K562 (cell line): ENCODE results near the gene SPDYA. TPM values are rescaled to one million over a fixed set of nuclear protein-coding genes. Genes with fewer than 3 reads are reported as not detected.

ENCODE experiments used
- ATAC-seq: fragments of 200-7000 bp; cut with Tn5 transposase; 3 replicates; pipeline ENCODE4 v1.9.1; 2020; ENCODE audit warnings: moderate library complexity
- BruUV-seq: library from RNA; stranded (reverse); fragments of 400-500 nt; replicated peaks from 2 replicates; lab custom pipeline; 2021; lab: Mats Ljungman, UMichigan
- CTCF ChIA-PET: fragments of 300-600 bp; formaldehyde crosslinking; extraction: SDS; loops from one replicate; lab custom pipeline; 2021; ENCODE audit warnings: low intra/inter-chr PET ratio; lab: Yijun Ruan, JAX
- POLR2A ChIA-PET: fragments of 300-600, 350-650 bp; sonication (Branson Sonifier 250); formaldehyde crosslinking; extraction: SDS; loops from one replicate; lab custom pipeline; 2021; ENCODE audit warnings: antibody characterized with exemption, inconsistent platforms; lab: Yijun Ruan, JAX
- DNase-seq, 4 experiments: peaks; one replicate each; pipeline versions ENCODE4 v3.0.0 to v3.0.0-alpha.2; 2011 to 2018; ENCODE audit warnings: low spot score in 3 of 4, mixed read lengths in 3 of 4; ENCODE audit errors: extremely low read depth in 1 of 4
- FAIRE-seq: peaks from 2 replicates; lab custom pipeline; 2011; peaks lifted over from hg19 to GRCh38; lab: Jason Lieb, UNC
- H2AFZ ChIP-seq: 2 replicates; pipeline ENCODE4 v1.6.0; 2011; ENCODE audit warnings: low read depth, low read length, control low read depth, inconsistent platforms
- H3K27ac ChIP-seq: fragments of 200-600 bp; 3 replicates; pipeline ENCODE4 v1.8.0; 2011; ENCODE audit warnings: low read depth, mild to moderate bottlenecking, control low read depth, inconsistent platforms, low read length, moderate library complexity, mixed read lengths; ENCODE audit errors: extremely low read depth
- H3K27me3 ChIP-seq, 2 experiments: fragments of 300-600 bp in 1 of 2; 2 replicates in 1 of 2; 3 replicates in 1 of 2; pipeline versions ENCODE4 v1.6.0 to v1.8.0; 2011; ENCODE audit warnings: inconsistent platforms in 2 of 2, low read length in 2 of 2, mild to moderate bottlenecking in 1 of 2, mixed read lengths in 1 of 2, moderate library complexity in 1 of 2; ENCODE audit not compliant: control insufficient read depth in 2 of 2, insufficient read depth in 2 of 2
- H3K36me3 ChIP-seq: fragments of 300-600 bp; 3 replicates; pipeline ENCODE4 v1.8.0; 2011; ENCODE audit warnings: mild to moderate bottlenecking, low read length, inconsistent platforms; ENCODE audit not compliant: control insufficient read depth, insufficient read depth
- H3K4me1 ChIP-seq, 2 experiments: fragments of 200-600 bp in 1 of 2; replicated peaks in 1 of 2; 2 replicates in 1 of 2; 3 replicates in 1 of 2; pipeline versions ENCODE4 v1.5.1 to v1.8.0; 2011; ENCODE audit warnings: inconsistent platforms in 2 of 2, low read length in 2 of 2, mild to moderate bottlenecking in 1 of 2, mixed read lengths in 1 of 2, moderate library complexity in 1 of 2; ENCODE audit not compliant: control insufficient read depth in 2 of 2, insufficient read depth in 2 of 2
- H3K4me2 ChIP-seq: 2 replicates; pipeline ENCODE4 v1.6.1; 2011; ENCODE audit warnings: low read length, control low read depth, inconsistent platforms, mixed read lengths; ENCODE audit not compliant: insufficient read depth
- H3K4me3 ChIP-seq: fragments of 200-600 bp; sonication (generic), shearing (Covaris generic); 2 replicates; pipeline ENCODE4 v1.5.1; 2016; ENCODE audit warnings: control low read depth, inconsistent platforms
- H3K79me2 ChIP-seq: fragments of 200-600 bp; 3 replicates; pipeline ENCODE4 v1.8.0; 2011; ENCODE audit warnings: low read length, inconsistent platforms; ENCODE audit not compliant: control insufficient read depth, insufficient read depth
- H3K9ac ChIP-seq, 2 experiments: 2 replicates each; pipeline versions ENCODE4 v1.6.0 to v1.6.1; 2011; ENCODE audit warnings: low read depth in 2 of 2, low read length in 2 of 2, control low read depth in 1 of 2, inconsistent platforms in 1 of 2, mild to moderate bottlenecking in 1 of 2, mixed read lengths in 1 of 2; ENCODE audit not compliant: insufficient read depth in 1 of 2
- H3K9me1 ChIP-seq: one replicate; pipeline ENCODE4 v1.6.0; 2011; ENCODE audit warnings: inconsistent platforms, mild to moderate bottlenecking, low read length, moderate library complexity; ENCODE audit not compliant: control insufficient read depth, insufficient read depth
- H3K9me3 ChIP-seq: replicated peaks from 2 replicates; pipeline ENCODE4 v1.5.1; 2011; ENCODE audit warnings: low read depth, low read length, inconsistent platforms; ENCODE audit not compliant: control insufficient read depth, insufficient read depth
- H4K20me1 ChIP-seq: replicated peaks from 2 replicates; pipeline ENCODE4 v1.6.1; 2011; ENCODE audit warnings: low read length, inconsistent platforms, mixed read lengths; ENCODE audit not compliant: control insufficient read depth, insufficient read depth
- ARHGAP35 ChIP-seq: fragments of 450-650 bp; IDR thresholded peaks from 2 replicates; pipeline ENCODE4 v1.6.1; 2018; ENCODE audit not compliant: partially characterized antibody
- CHD1 ChIP-seq: fragments of 200-600 bp; sonication (generic); IDR thresholded peaks from one replicate; pipeline ENCODE4 v1.6.1; 2012; ENCODE audit warnings: mild to moderate bottlenecking, moderate library complexity, low read length, inconsistent platforms
- ESRRA ChIP-seq: fragments of 450-650 bp; IDR thresholded peaks from 2 replicates; pipeline ENCODE4 v1.6.1; 2014; ENCODE audit warnings: low read depth, mild to moderate bottlenecking, moderate library complexity, borderline replicate concordance
- EZH2 ChIP-seq: IDR thresholded peaks from 2 replicates; pipeline ENCODE4 v1.6.1; 2012; ENCODE audit warnings: low read depth, mild to moderate bottlenecking, inconsistent platforms, low read length, borderline replicate concordance
- GTF2E2 ChIP-seq: fragments of 200-800 bp; sonication (Bioruptor generic); IDR thresholded peaks from 2 replicates; pipeline ENCODE4 v1.6.1; 2016; ENCODE audit warnings: missing genetic modification characterization, missing compliant biosample characterization
- HDAC6 ChIP-seq: IDR thresholded peaks from 2 replicates; pipeline ENCODE4 v1.6.1; 2012; ENCODE audit warnings: low read depth, mild to moderate bottlenecking, control low read depth, inconsistent platforms, low read length, moderate library complexity
- IFI16 ChIP-seq: fragments of 250-450 bp; sonication (Bioruptor Pico); IDR thresholded peaks from 2 replicates; pipeline ENCODE4 v2.1.2; 2022; ENCODE audit warnings: mild to moderate bottlenecking, inconsistent platforms
- MXD1 ChIP-seq: fragments of 250-450 bp; sonication (Bioruptor Pico); IDR thresholded peaks from 2 replicates; pipeline ENCODE4 v1.8.0; 2021; ENCODE audit warnings: borderline replicate concordance, mild to moderate bottlenecking, moderate library complexity; ENCODE audit not compliant: poor library complexity, severe bottlenecking
- MXI1 ChIP-seq: IDR thresholded peaks from 2 replicates; pipeline ENCODE4 v1.6.1; 2011; ENCODE audit warnings: low read depth, mild to moderate bottlenecking, improper control_type of control experiment, low read length
- POLR3G ChIP-seq: IDR thresholded peaks from 2 replicates; pipeline ENCODE4 v1.6.1; 2011; ENCODE audit not compliant: insufficient read length, insufficient replicate concordance; ENCODE audit errors: extremely low read depth
- STAG1 ChIP-seq: sonication (generic); formaldehyde crosslinking; IDR thresholded peaks from 2 replicates; pipeline ENCODE4 v1.5.0; 2020; ENCODE audit warnings: missing genetic modification reagents, borderline replicate concordance
- ZNF121 ChIP-seq: sonication (generic); formaldehyde crosslinking; conservative IDR thresholded peaks from 2 replicates; pipeline ENCODE4 v1.8.0; 2022; ENCODE audit warnings: missing genetic modification reagents
- ZNF445 ChIP-seq: fragments of 250-450 bp; sonication (Bioruptor Pico); IDR thresholded peaks from 2 replicates; pipeline ENCODE4 v1.4.0; 2020; ENCODE audit warnings: low read depth, mild to moderate bottlenecking, moderate library complexity
- WGBS: fragments of 100-300 bp; shearing (Covaris generic); methylation state at CpG from one replicate; pipeline ENCODE4 v1.1.6; 2016; ENCODE audit warnings: low coverage, mixed read lengths; ENCODE audit not compliant: insufficient coverage; ENCODE audit errors: missing lambda C conversion rate; 5-methylcytosine and 5-hydroxymethylcytosine counted together
- in situ Hi-C: fragments of 300-500 bp; cut with MboI; formaldehyde crosslinking; loops from 4 replicates; pipeline ENCODE4 v1.15.0; 2018; ENCODE audit warnings: inconsistent platforms, mixed read lengths
- intact Hi-C: fragments of 100-400 bp; cut with micrococcal nuclease; formaldehyde crosslinking; loops from 2 replicates; pipeline ENCODE4 v1.14.2; 2022
- polyA plus RNA-seq, 8 experiments: library from polyadenylated mRNA; depleted of rRNA in 4 of 8; stranded (reverse) in 5 of 8; unstranded in 3 of 8; fragments of >200 nt; fragmentation: Nextera tagmentation in 2 of 8; fragmentation: Illumina TruSeq in 1 of 8; extraction: Ambion mirVana in 2 of 8; extraction: Trizol in 1 of 8; gene quantifications; 2 replicates each; pipeline versions ENCODE4 v1.2.1 to v1.2.3, GENCODE V29; 2011 to 2014; ENCODE audit warnings: inconsistent platforms in 1 of 8, missing spikeins in 1 of 8
- total RNA-seq, 7 experiments: library from RNA; depleted of rRNA in 6 of 7; stranded (reverse); fragments of >200 nt in 6 of 7; fragmentation: Illumina TruSeq in 2 of 7; extraction: Trizol in 2 of 7; gene quantifications; 2 replicates each; pipeline versions ENCODE4 v1.2.1 to v1.2.3, GENCODE V29; 2011 to 2021; ENCODE audit warnings: low replicate concordance in 1 of 7
- TF ChIP-seq, protein P1 (sequence below): fragments of 450-650 bp; IDR thresholded peaks from 2 replicates; pipeline ENCODE4 v1.6.1; 2016
- TF ChIP-seq, protein P2 (sequence below): IDR thresholded peaks from 3 replicates; pipeline ENCODE4 v1.6.1; 2011; ENCODE audit warnings: borderline replicate concordance, mild to moderate bottlenecking; ENCODE audit not compliant: insufficient read length, insufficient read depth

The SPDYA gene
- total and polyA plus RNA-seq, 9 of the 15 experiments (the other 6 are each of a cell fraction or from before 2014, with no cell fraction given), result 0.05 to 1.6 (median 0.30) TPM; not detected in 1

GRCh38 chr2:28842042-28842441, 31.4 kb downstream of the SPDYA start (continued):
- TF ChIP-seq, protein P1, sequence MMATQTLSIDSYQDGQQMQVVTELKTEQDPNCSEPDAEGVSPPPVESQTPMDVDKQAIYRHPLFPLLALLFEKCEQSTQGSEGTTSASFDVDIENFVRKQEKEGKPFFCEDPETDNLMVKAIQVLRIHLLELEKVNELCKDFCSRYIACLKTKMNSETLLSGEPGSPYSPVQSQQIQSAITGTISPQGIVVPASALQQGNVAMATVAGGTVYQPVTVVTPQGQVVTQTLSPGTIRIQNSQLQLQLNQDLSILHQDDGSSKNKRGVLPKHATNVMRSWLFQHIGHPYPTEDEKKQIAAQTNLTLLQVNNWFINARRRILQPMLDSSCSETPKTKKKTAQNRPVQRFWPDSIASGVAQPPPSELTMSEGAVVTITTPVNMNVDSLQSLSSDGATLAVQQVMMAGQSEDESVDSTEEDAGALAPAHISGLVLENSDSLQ, result no peak
- TF ChIP-seq ARHGAP35, result no peak

DNA sequence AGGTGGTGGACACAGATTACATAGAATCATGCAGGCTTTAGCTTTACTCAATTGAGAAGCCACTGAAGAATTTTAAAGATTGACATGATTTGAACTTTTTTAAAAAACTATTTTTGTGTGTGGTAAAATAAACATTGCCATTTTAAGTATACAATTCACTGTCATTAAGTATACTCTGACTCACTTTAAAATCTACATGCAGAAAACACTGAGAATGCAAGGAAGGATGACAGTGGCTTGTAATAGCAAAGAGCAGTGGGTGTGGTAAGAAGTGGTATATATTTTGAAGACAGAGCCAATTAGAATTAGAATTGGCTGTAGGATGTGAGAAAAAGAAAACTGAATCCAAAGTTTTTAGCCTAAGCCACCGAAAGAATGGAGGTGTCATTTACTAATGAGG, 44.6 kb downstream of the SPDYA start:
- no peaks in the 10 kb centered on the region for H3K9me1 ChIP-seq
- intact Hi-C loops (no loop called here), in situ Hi-C loops (no loop called here)
- no peak for ATAC-seq
- H2AFZ ChIP-seq, result no peak overlapping the region
- no peaks in the 10 kb centered on the region for H3K79me2 ChIP-seq
- peaks cover 27% of the 10 kb centered on the region; the same call in 1 of the 3 replicates for H3K36me3 ChIP-seq
- no peaks in the 10 kb centered on the region for H3K4me1 ChIP-seq
- CTCF ChIA-PET, result no interaction called here
- H3K27ac ChIP-seq, result no peak overlapping the region
- TF ChIP-seq EZH2, result no peak
- no peak for TF ChIP-seq CHD1
- no peak for TF ChIP-seq ESRRA
- TF ChIP-seq POLR3G, result no peak
- no peak for TF ChIP-seq ZNF121 (CRISPR knock-in tag)
- TF ChIP-seq MXI1, result no peak
- TF ChIP-seq, protein P2, sequence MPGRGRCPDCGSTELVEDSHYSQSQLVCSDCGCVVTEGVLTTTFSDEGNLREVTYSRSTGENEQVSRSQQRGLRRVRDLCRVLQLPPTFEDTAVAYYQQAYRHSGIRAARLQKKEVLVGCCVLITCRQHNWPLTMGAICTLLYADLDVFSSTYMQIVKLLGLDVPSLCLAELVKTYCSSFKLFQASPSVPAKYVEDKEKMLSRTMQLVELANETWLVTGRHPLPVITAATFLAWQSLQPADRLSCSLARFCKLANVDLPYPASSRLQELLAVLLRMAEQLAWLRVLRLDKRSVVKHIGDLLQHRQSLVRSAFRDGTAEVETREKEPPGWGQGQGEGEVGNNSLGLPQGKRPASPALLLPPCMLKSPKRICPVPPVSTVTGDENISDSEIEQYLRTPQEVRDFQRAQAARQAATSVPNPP, result no peak
- TF ChIP-seq GTF2E2, result no peak
- no peak for TF ChIP-seq HDAC6
- no peak for TF ChIP-seq ZNF445 (CRISPR knock-in tag)
- no peak for TF ChIP-seq IFI16 (CRISPR knock-in tag)
- TF ChIP-seq MXD1 (CRISPR knock-in tag), result no peak
- no peak for TF ChIP-seq STAG1
- no peak overlapping the region for H3K9ac ChIP-seq
- no TSS peak for BruUV-seq
- H3K4me3 ChIP-seq, result no peak overlapping the region
- H3K27me3 ChIP-seq, result no peaks in the 10 kb centered on the region
- POLR2A ChIA-PET, result interaction anchor here (0.8 to 1.6 kb wide), 2 partner anchors 15 to 52 kb away, joined by 3 to 4 read pairs; no protein-coding TSS in a partner anchor
- FAIRE-seq, result no peak
- no peaks in the 10 kb centered on the region for H4K20me1 ChIP-seq
- 73% methylated on average over 1 of the region's 1 CpG for WGBS
- no peak for DNase-seq
- H3K4me2 ChIP-seq, result no peak overlapping the region
- no peaks in the 10 kb centered on the region for H3K9me3 ChIP-seq
